GM12864 (cell line): ENCODE results near the gene PLPPR5.

Experiments used
- DNase-seq: peaks from one replicate; pipeline ENCODE4 v3.0.0-alpha.2; 2011; ENCODE audit warnings: low read depth
- H3K4me3 ChIP-seq: 2 replicates; pipeline ENCODE4 v1.5.1; 2011; ENCODE audit warnings: mild to moderate bottlenecking, low read depth, low read length, control low read depth
- CTCF ChIP-seq: IDR thresholded peaks from 2 replicates; pipeline ENCODE4 v1.5.1; 2011; ENCODE audit warnings: low read depth, mild to moderate bottlenecking, moderate library complexity, low read length, control low read depth, inconsistent platforms; ENCODE audit errors: missing control alignments

The PLPPR5 gene

DNA sequence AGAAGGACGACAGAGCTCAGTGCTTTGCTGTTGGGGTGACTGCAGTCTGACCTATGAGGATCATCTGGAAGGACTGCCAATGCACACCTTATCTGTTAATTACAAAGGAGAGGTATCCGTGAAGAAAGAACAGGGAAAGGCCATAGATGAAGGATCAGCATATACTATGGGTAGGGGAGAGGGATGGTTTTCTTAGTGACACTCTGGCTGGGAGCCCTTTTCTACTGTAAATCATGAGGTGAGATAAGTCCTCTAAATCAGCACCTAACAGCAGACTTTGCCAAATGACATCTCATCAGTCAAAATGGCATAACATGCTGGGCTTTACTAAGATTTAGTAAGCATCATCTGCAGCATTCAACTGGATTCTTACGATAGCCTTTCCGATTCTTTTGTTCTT, 100.0 kb downstream of the PLPPR5 start:
- no peak overlapping the region for H3K4me3 ChIP-seq
- TF ChIP-seq CTCF, result no peak
- DNase-seq, result no peak

- TF ChIP-seq CTCF, result no peak
- no peak overlapping the region for H3K4me3 ChIP-seq
- DNase-seq, result no peak
Measured at GRCh38 chr1:98903726-98904125, 100.9 kb downstream of the PLPPR5 start.

- H3K4me3 ChIP-seq, result no peak overlapping the region
- DNase-seq, result no peak
- no peak for TF ChIP-seq CTCF
Measured at GRCh38 chr1:98903261-98903660, 101.4 kb downstream of the PLPPR5 start.

- no peak overlapping the region for H3K4me3 ChIP-seq
Measured at GRCh38 chr1:98898940-98899339, 105.7 kb downstream of the PLPPR5 start.

GRCh38 chr1:98897479-98897878, 107.2 kb downstream of the PLPPR5 start:
- TF ChIP-seq CTCF, result no peak
- no peak for DNase-seq
- no peak overlapping the region for H3K4me3 ChIP-seq

More at GRCh38 chr1:98898940-98899339, 105.7 kb downstream of the PLPPR5 start:
- TF ChIP-seq CTCF, result no peak
- DNase-seq, result no peak

GRCh38 chr1:98896711-98897445, 107.8 kb downstream of the PLPPR5 start:
- no peak overlapping the region for H3K4me3 ChIP-seq
- TF ChIP-seq CTCF, result no peak
- no peak for DNase-seq

- no peak for TF ChIP-seq CTCF
- no peak for DNase-seq
- H3K4me3 ChIP-seq, result no peak overlapping the region
Measured at GRCh38 chr1:98893371-98893770, 111.3 kb downstream of the PLPPR5 start.
